B cell (primary cell): ENCODE results near the gene HSPB9. TPM values are rescaled to one million over a fixed set of nuclear protein-coding genes. Genes with fewer than 3 reads are reported as not detected.

Experiments used
- ATAC-seq: fragments of 200-7000 bp; cut with Tn5 transposase; one replicate; pipeline ENCODE4 v1.10.0; 2021; ENCODE audit warnings: low read depth, mild to moderate bottlenecking, moderate number of reproducible peaks, moderate library complexity
- CTCF ChIA-PET: fragments of 350-600 bp; sonication (Branson Sonifier 250); formaldehyde crosslinking; loops from one replicate; lab custom pipeline; 2021; ENCODE audit warnings: antibody characterized with exemption, inconsistent platforms; lab: Charles Lee
- POLR2A ChIA-PET: fragments of 350-600 bp; sonication (Branson Sonifier 250); formaldehyde crosslinking; loops from one replicate; lab custom pipeline; 2021; ENCODE audit warnings: antibody characterized with exemption; lab: Charles Lee
- DNase-seq: peaks from one replicate; pipeline ENCODE4 v3.0.0; 2013
- H2AFZ ChIP-seq: 2 replicates; pipeline ENCODE4 v1.6.1; 2012; ENCODE audit warnings: mild to moderate bottlenecking, low read depth, low read length; ENCODE audit not compliant: insufficient read depth, poor library complexity, severe bottlenecking
- H3K27ac ChIP-seq, 2 donors: 1 replicate in 1 of 2; 2 replicates in 1 of 2; pipeline ENCODE4 v1.5.1; 2012 to 2013; ENCODE audit warnings: low read length in 2 of 2, mild to moderate bottlenecking in 2 of 2, moderate library complexity in 1 of 2
- H3K27me3 ChIP-seq, 4 experiments: fragments of 200-600 bp in 1 of 4; sonication (generic) in 1 of 4; replicated peaks in 1 of 4; 1 replicate in 2 of 4; 2 replicates in 2 of 4; pipeline versions ENCODE4 v1.6.1 to v1.7.0; 2013 to 2016; ENCODE audit warnings: low read length in 3 of 4, mild to moderate bottlenecking in 2 of 4, mixed read lengths in 1 of 4, moderate library complexity in 1 of 4; ENCODE audit not compliant: insufficient read depth in 4 of 4, control insufficient read depth in 3 of 4; ENCODE audit errors: control extremely low read depth in 1 of 4
- H3K36me3 ChIP-seq, 2 experiments: replicated peaks in 1 of 2; 1 replicate in 1 of 2; 2 replicates in 1 of 2; pipeline versions ENCODE4 v1.6.1 to v1.7.1; 2013; ENCODE audit warnings: low read length in 1 of 2; ENCODE audit not compliant: insufficient read depth in 2 of 2, control insufficient read depth in 1 of 2; ENCODE audit errors: control extremely low read depth in 1 of 2, extremely low read depth in 1 of 2
- H3K4me1 ChIP-seq, 2 donors: fragments of 200-600 bp in 1 of 2; sonication (generic) in 1 of 2; 1 replicate in 1 of 2; 2 replicates in 1 of 2; pipeline versions ENCODE4 v1.5.1 to v1.6.1; 2013 to 2017; ENCODE audit warnings: low read length in 2 of 2; ENCODE audit not compliant: control insufficient read depth in 2 of 2, insufficient read depth in 2 of 2
- H3K4me2 ChIP-seq: replicated peaks from 2 replicates; pipeline ENCODE3; 2012; ENCODE audit warnings: mild to moderate bottlenecking, low read depth, low read length; ENCODE audit not compliant: poor library complexity, severe bottlenecking
- H3K4me3 ChIP-seq, 5 experiments: fragments of 200-600 bp in 1 of 5; sonication (generic) in 1 of 5; 1 replicate in 3 of 5; 2 replicates in 2 of 5; pipeline versions ENCODE4 v1.5.1 to v1.7.0; 2011 to 2016; ENCODE audit warnings: low read length in 4 of 5, mild to moderate bottlenecking in 4 of 5, low read depth in 2 of 5, control low read depth in 1 of 5, moderate library complexity in 1 of 5; ENCODE audit not compliant: insufficient read depth in 1 of 5; ENCODE audit errors: control extremely low read depth in 1 of 5, extremely low read depth in 1 of 5
- H3K79me2 ChIP-seq: fragments of 200-600 bp; sonication (generic); one replicate; pipeline ENCODE4 v1.6.0; 2016; ENCODE audit warnings: low read length; ENCODE audit not compliant: control insufficient read depth, insufficient read depth
- H3K9ac ChIP-seq: fragments of 200-600 bp; sonication (generic); 2 replicates; pipeline ENCODE4 v1.6.1; 2017; ENCODE audit warnings: mild to moderate bottlenecking, low read length, moderate library complexity
- H3K9me3 ChIP-seq, 3 donors: one replicate each; pipeline versions ENCODE4 v1.6.1 to v1.7.1; 2013; ENCODE audit warnings: low read length in 2 of 3; ENCODE audit not compliant: control insufficient read depth in 2 of 3, insufficient read depth in 1 of 3; ENCODE audit errors: control extremely low read depth in 1 of 3
- H4K20me1 ChIP-seq: 2 replicates; pipeline ENCODE4 v1.6.0; 2012; ENCODE audit warnings: mild to moderate bottlenecking, low read length; ENCODE audit not compliant: insufficient read depth, control insufficient read depth, poor library complexity, severe bottlenecking
- H3K27ac Mint-ChIP-seq: one replicate; pipeline ENCODE4 v1.8.0; 2021; ENCODE audit warnings: mixed read lengths
- H3K27me3 Mint-ChIP-seq: one replicate; pipeline ENCODE4 v1.8.0; 2021; ENCODE audit warnings: mixed read lengths
- H3K4me1 Mint-ChIP-seq: one replicate; pipeline ENCODE4 v1.8.0; 2021; ENCODE audit warnings: mixed read lengths
- H3K4me3 Mint-ChIP-seq: one replicate; pipeline ENCODE4 v1.8.0; 2021; ENCODE audit warnings: mixed read lengths
- H3K9me3 Mint-ChIP-seq: one replicate; pipeline ENCODE4 v1.8.0; 2022; ENCODE audit warnings: mixed read lengths; ENCODE audit not compliant: insufficient read depth
- EZH2 ChIP-seq: IDR thresholded peaks from 2 replicates; pipeline ENCODE4 v1.6.1; 2012; ENCODE audit warnings: borderline replicate concordance, low read depth, mild to moderate bottlenecking, moderate library complexity, low read length; ENCODE audit not compliant: insufficient read depth, poor library complexity, severe bottlenecking
- WGBS: methylation state at CpG from one replicate; pipeline ENCODE4 v1.1.5; 2013; ENCODE audit warnings: missing lambda C conversion rate; ENCODE audit not compliant: insufficient coverage; 5-methylcytosine and 5-hydroxymethylcytosine counted together
- intact Hi-C: fragments of 100-400 bp; cut with micrococcal nuclease; formaldehyde crosslinking; loops from one replicate; pipeline ENCODE4 v1.10.0; 2022
- polyA plus RNA-seq: library from polyadenylated mRNA; depleted of rRNA; stranded (reverse); fragments of >200 nt; gene quantifications from 2 replicates; pipeline ENCODE4 v1.2.3, GENCODE V29; 2012
- total RNA-seq, 2 donors: library from RNA; stranded (reverse); fragments of 120-200 nt in 1 of 2; gene quantifications; 1 replicate in 1 of 2; 2 replicates in 1 of 2; pipeline versions ENCODE4 v1.2.3 to v1.2.4, GENCODE V29; 2013 to 2022
- TF ChIP-seq, protein P1 (sequence below): fragments of 200-600 bp; IDR thresholded peaks from one replicate; pipeline ENCODE4 v1.8.0; 2022; ENCODE audit warnings: antibody characterized with exemption, mild to moderate bottlenecking

HSPB9 gene
- total and polyA plus RNA-seq, 2 donors (not counting 1 experiment from before 2014, with no cell fraction given) = 0.09 TPM; not detected in 1

GRCh38 chr17:42132941-42133340 lies 10.3 kb downstream of the HSPB9 start:
- ChIA-PET POLR2A (no interaction called here), CTCF (interaction anchor here (0.9 to 2.3 kb wide), 7 partner anchors 9 to 67 kb away, joined by 3 to 7 read pairs (median 4); partner anchors contain the start of genes DHX58 and KCNH4)
- Mint-ChIP-seq H3K9me3 (no peaks in the 10 kb centered on the region), H3K27me3 (no peaks in the 10 kb centered on the region), H3K4me1 (peaks cover 57% of the 10 kb centered on the region), H3K27ac (peak overlapping the region; percentile 93), H3K4me3 (peak overlapping the region; percentile 54)
- DNase-seq = no peak
- Histone ChIP-seq H3K4me2 (peak overlapping the region; percentile 70), H3K79me2 (peaks cover 61% of the 10 kb centered on the region), H3K9ac (peak overlapping the region; percentile 13), H3K27me3 (no peaks in the 10 kb centered on the region), H3K4me1 (peaks cover 58 to 64% of the 10 kb centered on the region in 2 donors), H3K9me3 (no peaks in the 10 kb centered on the region), H3K27ac (peak overlapping the region; percentile 65 to 75), H4K20me1 (peaks cover 52% of the 10 kb centered on the region), H3K36me3 (peaks cover 0 to 30% of the 10 kb centered on the region in 2 experiments), H3K4me3 (peak overlapping the region in 3 of 5 experiments; percentile 15 to 29 (median 15)), H2AFZ (no peak overlapping the region)
- TF ChIP-seq, protein P1, sequence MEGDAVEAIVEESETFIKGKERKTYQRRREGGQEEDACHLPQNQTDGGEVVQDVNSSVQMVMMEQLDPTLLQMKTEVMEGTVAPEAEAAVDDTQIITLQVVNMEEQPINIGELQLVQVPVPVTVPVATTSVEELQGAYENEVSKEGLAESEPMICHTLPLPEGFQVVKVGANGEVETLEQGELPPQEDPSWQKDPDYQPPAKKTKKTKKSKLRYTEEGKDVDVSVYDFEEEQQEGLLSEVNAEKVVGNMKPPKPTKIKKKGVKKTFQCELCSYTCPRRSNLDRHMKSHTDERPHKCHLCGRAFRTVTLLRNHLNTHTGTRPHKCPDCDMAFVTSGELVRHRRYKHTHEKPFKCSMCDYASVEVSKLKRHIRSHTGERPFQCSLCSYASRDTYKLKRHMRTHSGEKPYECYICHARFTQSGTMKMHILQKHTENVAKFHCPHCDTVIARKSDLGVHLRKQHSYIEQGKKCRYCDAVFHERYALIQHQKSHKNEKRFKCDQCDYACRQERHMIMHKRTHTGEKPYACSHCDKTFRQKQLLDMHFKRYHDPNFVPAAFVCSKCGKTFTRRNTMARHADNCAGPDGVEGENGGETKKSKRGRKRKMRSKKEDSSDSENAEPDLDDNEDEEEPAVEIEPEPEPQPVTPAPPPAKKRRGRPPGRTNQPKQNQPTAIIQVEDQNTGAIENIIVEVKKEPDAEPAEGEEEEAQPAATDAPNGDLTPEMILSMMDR = no peak
- no peak for TF ChIP-seq EZH2
- peak; percentile 48 for ATAC-seq
- WGBS = 6% methylated on average over 2 of the region's 3 CpGs
- intact Hi-C loops = loop anchor here (1.0 to 2.0 kb wide), 3 partner anchors 12 to 50 kb away; partner anchors contain the start of genes KAT2A and RAB5C

- H3K27me3 ChIP-seq = no peaks in the 10 kb centered on the region
- Mint-ChIP-seq H3K27ac (peak overlapping the region; percentile 93), H3K9me3 (no peaks in the 10 kb centered on the region), H3K4me3 (peak overlapping the region; percentile 54), H3K27me3 (no peaks in the 10 kb centered on the region), H3K4me1 (peaks cover 63% of the 10 kb centered on the region)
- H3K27ac ChIP-seq = peak overlapping the region; percentile 65 to 75
- H3K9me3 ChIP-seq = no peaks in the 10 kb centered on the region
- H3K4me2 ChIP-seq = peak overlapping the region; percentile 70
- no peak overlapping the region for H2AFZ ChIP-seq
- peaks cover 0 to 23% of the 10 kb centered on the region in 2 experiments for H3K36me3 ChIP-seq
- POLR2A ChIA-PET = interaction anchor here (1.4 kb wide), 1 partner anchor 60 kb away, joined by 3 read pairs; the partner anchor contains the start of gene GHDC
- ATAC-seq (peak; percentile 87), DNase-seq (peak; percentile 90)
- CTCF ChIA-PET = interaction anchor here (1.0 to 2.3 kb wide), 8 partner anchors 9 to 108 kb away, joined by 3 to 7 read pairs (median 4); partner anchors contain the start of genes DHX58, KAT2A and KCNH4
- TF ChIP-seq, protein P1 = no peak
- TF ChIP-seq EZH2 = no peak
- peaks cover 67% of the 10 kb centered on the region for H3K79me2 ChIP-seq
- peaks cover 59 to 65% of the 10 kb centered on the region in 2 donors for H3K4me1 ChIP-seq
- H3K9ac ChIP-seq = peak overlapping the region; percentile 13
- intact Hi-C loops = loop anchor here (1.0 to 2.0 kb wide), 3 partner anchors 12 to 50 kb away; partner anchors contain the start of genes KAT2A and RAB5C
- H4K20me1 ChIP-seq = peaks cover 58% of the 10 kb centered on the region
- peak overlapping the region in 1 of 5 experiments; percentile 29 for H3K4me3 ChIP-seq
- WGBS = 16% methylated on average over 4 of the region's 4 CpGs
Measured at GRCh38 chr17:42133461-42134041, 10.9 kb downstream of the HSPB9 start.
